Measurements from ENCODE around the gene PRPSAP1. TPM values are rescaled to one million over a fixed set of nuclear protein-coding genes. Genes with fewer than 3 reads are reported as not detected.

Gene PRPSAP1
- total RNA-seq, 1 experiment from 2014 or later = 99.6 TPM

DNA sequence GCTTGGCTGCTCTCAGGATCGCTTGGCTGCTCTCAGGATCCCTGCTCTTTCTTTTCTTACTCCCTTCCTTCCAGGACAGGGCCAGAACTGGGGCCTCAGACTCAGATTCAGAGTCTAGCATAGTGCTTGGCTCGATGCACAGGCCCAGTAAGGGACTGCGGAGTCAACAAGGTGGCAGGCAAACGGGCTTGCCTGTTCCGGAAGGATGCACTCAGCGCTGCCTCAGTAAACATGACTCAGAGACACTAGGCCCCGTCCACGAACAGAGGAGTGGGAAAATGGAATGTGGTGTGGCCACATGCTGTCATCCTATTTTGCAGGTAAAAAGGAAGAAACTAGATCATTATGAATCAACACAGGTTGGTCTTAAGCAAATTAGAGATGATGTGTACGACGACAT lies 40.5 kb upstream of the PRPSAP1 start:
- ATAC-seq = no peak
- POLR2A ChIA-PET = no interaction called here
- in situ Hi-C loops (cut with HindIII; ENCODE audit: low pct_unique_long_range_greater_than_20kb, low sequenced_read_pairs) = no loop called here
- CTCF ChIA-PET = no interaction called here
- no peak for DNase-seq (ENCODE audit: low read depth, low spot score)
- TF ChIP-seq SIN3A (IDR thresholded peaks at IDR 0.05; ENCODE audit: borderline replicate concordance, insufficient read depth, low read depth, low read length) (no peak), POLR2AphosphoS5 (IDR thresholded peaks at IDR 0.05; ENCODE audit: low read depth, low read length) (no peak), TCF7L2 (IDR thresholded peaks at IDR 0.05; ENCODE audit: low read depth, low read length) (no peak)
- TF ChIP-seq, protein P1, sequence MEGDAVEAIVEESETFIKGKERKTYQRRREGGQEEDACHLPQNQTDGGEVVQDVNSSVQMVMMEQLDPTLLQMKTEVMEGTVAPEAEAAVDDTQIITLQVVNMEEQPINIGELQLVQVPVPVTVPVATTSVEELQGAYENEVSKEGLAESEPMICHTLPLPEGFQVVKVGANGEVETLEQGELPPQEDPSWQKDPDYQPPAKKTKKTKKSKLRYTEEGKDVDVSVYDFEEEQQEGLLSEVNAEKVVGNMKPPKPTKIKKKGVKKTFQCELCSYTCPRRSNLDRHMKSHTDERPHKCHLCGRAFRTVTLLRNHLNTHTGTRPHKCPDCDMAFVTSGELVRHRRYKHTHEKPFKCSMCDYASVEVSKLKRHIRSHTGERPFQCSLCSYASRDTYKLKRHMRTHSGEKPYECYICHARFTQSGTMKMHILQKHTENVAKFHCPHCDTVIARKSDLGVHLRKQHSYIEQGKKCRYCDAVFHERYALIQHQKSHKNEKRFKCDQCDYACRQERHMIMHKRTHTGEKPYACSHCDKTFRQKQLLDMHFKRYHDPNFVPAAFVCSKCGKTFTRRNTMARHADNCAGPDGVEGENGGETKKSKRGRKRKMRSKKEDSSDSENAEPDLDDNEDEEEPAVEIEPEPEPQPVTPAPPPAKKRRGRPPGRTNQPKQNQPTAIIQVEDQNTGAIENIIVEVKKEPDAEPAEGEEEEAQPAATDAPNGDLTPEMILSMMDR (IDR thresholded peaks at IDR 0.05) = no peak
- TF ChIP-seq, protein P2, sequence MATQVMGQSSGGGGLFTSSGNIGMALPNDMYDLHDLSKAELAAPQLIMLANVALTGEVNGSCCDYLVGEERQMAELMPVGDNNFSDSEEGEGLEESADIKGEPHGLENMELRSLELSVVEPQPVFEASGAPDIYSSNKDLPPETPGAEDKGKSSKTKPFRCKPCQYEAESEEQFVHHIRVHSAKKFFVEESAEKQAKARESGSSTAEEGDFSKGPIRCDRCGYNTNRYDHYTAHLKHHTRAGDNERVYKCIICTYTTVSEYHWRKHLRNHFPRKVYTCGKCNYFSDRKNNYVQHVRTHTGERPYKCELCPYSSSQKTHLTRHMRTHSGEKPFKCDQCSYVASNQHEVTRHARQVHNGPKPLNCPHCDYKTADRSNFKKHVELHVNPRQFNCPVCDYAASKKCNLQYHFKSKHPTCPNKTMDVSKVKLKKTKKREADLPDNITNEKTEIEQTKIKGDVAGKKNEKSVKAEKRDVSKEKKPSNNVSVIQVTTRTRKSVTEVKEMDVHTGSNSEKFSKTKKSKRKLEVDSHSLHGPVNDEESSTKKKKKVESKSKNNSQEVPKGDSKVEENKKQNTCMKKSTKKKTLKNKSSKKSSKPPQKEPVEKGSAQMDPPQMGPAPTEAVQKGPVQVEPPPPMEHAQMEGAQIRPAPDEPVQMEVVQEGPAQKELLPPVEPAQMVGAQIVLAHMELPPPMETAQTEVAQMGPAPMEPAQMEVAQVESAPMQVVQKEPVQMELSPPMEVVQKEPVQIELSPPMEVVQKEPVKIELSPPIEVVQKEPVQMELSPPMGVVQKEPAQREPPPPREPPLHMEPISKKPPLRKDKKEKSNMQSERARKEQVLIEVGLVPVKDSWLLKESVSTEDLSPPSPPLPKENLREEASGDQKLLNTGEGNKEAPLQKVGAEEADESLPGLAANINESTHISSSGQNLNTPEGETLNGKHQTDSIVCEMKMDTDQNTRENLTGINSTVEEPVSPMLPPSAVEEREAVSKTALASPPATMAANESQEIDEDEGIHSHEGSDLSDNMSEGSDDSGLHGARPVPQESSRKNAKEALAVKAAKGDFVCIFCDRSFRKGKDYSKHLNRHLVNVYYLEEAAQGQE (IDR thresholded peaks at IDR 0.05; ENCODE audit: insufficient read depth in 1 of 2, low read depth in 2 of 2, low read length in 1 of 2) = no peak
- H3K36me3 ChIP-seq (ENCODE audit: control insufficient read depth, insufficient read depth, low read length) = peaks cover 9% of the 10 kb centered on the region; the same call in 1 of the 2 replicates
- no TSS peak for BruUV-seq (replicated peaks)
- H3K27me3 ChIP-seq (ENCODE audit: control insufficient read depth, insufficient read depth, low read length) = no peaks in the 10 kb centered on the region
- H3K4me1 ChIP-seq (ENCODE audit: control insufficient read depth, insufficient read depth, low read length) = no peaks in the 10 kb centered on the region
- intact Hi-C loops (cut with micrococcal nuclease; ENCODE audit: unreplicated experiment) = no loop called here
- no peak overlapping the region for H3K27ac ChIP-seq (ENCODE audit: low read length)
- H3K4me3 ChIP-seq (ENCODE audit: low read depth in 2 of 2, low read length in 2 of 2) = no peak overlapping the region
- H3K9me3 ChIP-seq (ENCODE audit: control insufficient read depth, insufficient read depth, low read depth, low read length) = no peaks in the 10 kb centered on the region

DNA sequence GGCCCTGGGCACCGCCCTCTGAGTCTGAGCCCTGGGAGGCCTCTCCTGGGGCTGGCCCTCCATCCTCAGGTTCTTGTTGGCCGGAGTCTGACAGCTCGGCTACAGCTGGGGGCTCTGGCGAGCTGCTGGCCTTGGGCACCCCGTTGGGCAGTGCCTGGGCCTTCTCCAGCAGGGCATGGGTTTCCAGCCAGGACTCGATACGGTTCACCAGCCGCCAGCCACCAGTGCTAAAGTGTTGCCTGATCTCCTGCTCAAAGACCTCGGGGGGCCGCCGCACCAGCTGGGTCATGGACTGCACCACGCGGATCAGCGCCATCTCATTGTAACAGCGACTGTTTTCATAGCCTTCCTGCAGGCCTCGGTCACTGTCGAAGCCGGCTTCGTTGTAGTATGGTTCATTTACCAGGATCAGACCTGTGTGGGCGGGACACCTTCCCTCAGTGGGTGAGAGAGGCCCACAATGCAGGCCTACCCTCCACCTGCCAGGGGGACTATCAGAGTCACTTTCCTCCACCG lies 37.5 kb upstream of the PRPSAP1 start:
- no peaks in the 10 kb centered on the region for H3K9me3 ChIP-seq (ENCODE audit: control insufficient read depth, insufficient read depth, low read depth, low read length)
- no peak for ATAC-seq
- BruUV-seq (replicated peaks) = no TSS peak
- no peak overlapping the region for H3K4me3 ChIP-seq (ENCODE audit: low read depth in 2 of 2, low read length in 2 of 2)
- no peak overlapping the region for H3K27ac ChIP-seq (ENCODE audit: low read length)
- DNase-seq (ENCODE audit: low read depth, low spot score) = no peak
- TF ChIP-seq, protein P1 (IDR thresholded peaks at IDR 0.05) = no peak
- no peak for TF ChIP-seq SIN3A (IDR thresholded peaks at IDR 0.05; ENCODE audit: borderline replicate concordance, insufficient read depth, low read depth, low read length)
- TF ChIP-seq, protein P2 (IDR thresholded peaks at IDR 0.05; ENCODE audit: insufficient read depth in 1 of 2, low read depth in 2 of 2, low read length in 1 of 2) = no peak
- no peak for TF ChIP-seq POLR2AphosphoS5 (IDR thresholded peaks at IDR 0.05; ENCODE audit: low read depth, low read length)
- TF ChIP-seq TCF7L2 (IDR thresholded peaks at IDR 0.05; ENCODE audit: low read depth, low read length) = no peak
- intact Hi-C loops (cut with micrococcal nuclease; ENCODE audit: unreplicated experiment) = no loop called here
- H3K4me1 ChIP-seq (ENCODE audit: control insufficient read depth, insufficient read depth, low read length) = no peaks in the 10 kb centered on the region
- ChIA-PET POLR2A (no interaction called here), CTCF (no interaction called here)
- peaks cover 5% of the 10 kb centered on the region; the same call in 1 of the 2 replicates for H3K36me3 ChIP-seq (ENCODE audit: control insufficient read depth, insufficient read depth, low read length)
- H3K27me3 ChIP-seq (ENCODE audit: control insufficient read depth, insufficient read depth, low read length) = no peaks in the 10 kb centered on the region
- in situ Hi-C loops (cut with HindIII; ENCODE audit: low pct_unique_long_range_greater_than_20kb, low sequenced_read_pairs) = no loop called here
